PC-3 (cell line): ENCODE results near the gene MAML3. TPM values are rescaled to one million over a fixed set of nuclear protein-coding genes. Genes with fewer than 3 reads are reported as not detected.

Experiments used
- ATAC-seq: fragments of 200-7000 bp; cut with Tn5 transposase; 2 replicates; pipeline ENCODE4 v1.9.1; 2020; ENCODE audit warnings: mild to moderate bottlenecking, moderate library complexity
- BruUV-seq: library from RNA; stranded (reverse); fragments of 400-500 nt; replicated peaks from 2 replicates; lab custom pipeline; 2021; lab: Mats Ljungman, UMichigan
- CTCF ChIA-PET: fragments of 300-600 bp; sonication (Branson Sonifier 250); formaldehyde crosslinking; loops from one replicate; lab custom pipeline; 2022; ENCODE audit warnings: antibody characterized with exemption; lab: Charles Lee
- POLR2A ChIA-PET: fragments of 300-600 bp; sonication (Branson Sonifier 250); formaldehyde crosslinking; loops from one replicate; lab custom pipeline; 2022; ENCODE audit warnings: antibody characterized with exemption; ENCODE audit not compliant: unreplicated experiment; lab: Charles Lee
- DNase-seq: peaks from one replicate; pipeline ENCODE4 v3.0.0-alpha.2; 2015
- H2AFZ ChIP-seq: fragments of 300-600 bp; sonication (generic); 2 replicates; pipeline ENCODE4 v1.6.0; 2016; ENCODE audit warnings: antibody characterized with exemption, low read length
- H3F3A ChIP-seq: fragments of 300-600 bp; sonication (generic); one replicate; pipeline ENCODE4 v1.6.0; 2017; ENCODE audit warnings: antibody characterized with exemption, low read length, control low read depth, mild to moderate bottlenecking; ENCODE audit not compliant: unreplicated experiment
- H3K27ac ChIP-seq: fragments of 300-600 bp; sonication (generic); 2 replicates; pipeline ENCODE4 v1.5.1; 2016; ENCODE audit warnings: mild to moderate bottlenecking, low read length
- H3K27me3 ChIP-seq: fragments of 300-600 bp; sonication (generic); 2 replicates; pipeline ENCODE4 v1.6.1; 2016; ENCODE audit warnings: low read length, mixed read lengths
- H3K36me3 ChIP-seq: fragments of 300-600 bp; sonication (generic); 2 replicates; pipeline ENCODE4 v1.6.1; 2016; ENCODE audit warnings: low read depth, mixed run types, low read length, mixed read lengths
- H3K4me1 ChIP-seq: fragments of 300-600 bp; sonication (generic); 2 replicates; pipeline ENCODE4 v1.5.1; 2016; ENCODE audit warnings: low read length; ENCODE audit not compliant: insufficient read depth
- H3K4me2 ChIP-seq: fragments of 300-600 bp; sonication (generic); 2 replicates; pipeline ENCODE4 v1.6.0; 2016; ENCODE audit warnings: low read length
- H3K4me3 ChIP-seq: fragments of 300-600 bp; sonication (generic); 2 replicates; pipeline ENCODE4 v1.5.1; 2016; ENCODE audit warnings: mild to moderate bottlenecking, low read length, mixed read lengths
- H3K79me2 ChIP-seq: fragments of 300-600 bp; sonication (generic); 2 replicates; pipeline ENCODE4 v1.6.1; 2017; ENCODE audit warnings: low read length, mixed read lengths
- H3K9ac ChIP-seq: fragments of 300-600 bp; sonication (generic); 2 replicates; pipeline ENCODE4 v1.6.0; 2016; ENCODE audit warnings: mild to moderate bottlenecking, low read length
- H3K9me2 ChIP-seq: fragments of 300-600 bp; sonication (generic); replicated peaks from 2 replicates; pipeline ENCODE4 v1.6.1; 2016; ENCODE audit warnings: mixed run types, low read length, mixed read lengths
- H3K9me3 ChIP-seq: fragments of 300-600 bp; sonication (generic); 2 replicates; pipeline ENCODE4 v1.6.1; 2016; ENCODE audit warnings: low read length, mixed read lengths
- H4K20me1 ChIP-seq: fragments of 300-600 bp; sonication (generic); 2 replicates; pipeline ENCODE4 v1.6.1; 2016; ENCODE audit warnings: low read length, mixed read lengths
- EZH2 ChIP-seq: fragments of 300-600 bp; sonication (generic); IDR thresholded peaks from one replicate; pipeline ENCODE4 v1.6.1; 2017; ENCODE audit warnings: antibody characterized with exemption, mild to moderate bottlenecking, low read length; ENCODE audit not compliant: unreplicated experiment
- EZH2phosphoT487 ChIP-seq: fragments of 300-600 bp; sonication (generic); IDR thresholded peaks from 2 replicates; pipeline ENCODE4 v1.6.1; 2018; ENCODE audit warnings: mild to moderate bottlenecking, antibody characterized with exemption, low read length, borderline replicate concordance
- intact Hi-C: fragments of 100-400 bp; cut with micrococcal nuclease; formaldehyde crosslinking; loops from 2 replicates; pipeline ENCODE4 v1.9.0; 2023
- total RNA-seq: library from RNA; depleted of rRNA; stranded (reverse); fragments of >200 nt; gene quantifications from 2 replicates; pipeline ENCODE4 v1.2.3, GENCODE V29; 2014
- TF ChIP-seq, protein P1 (sequence below): fragments of 300-600 bp; sonication (generic); conservative IDR thresholded peaks from 2 replicates; pipeline ENCODE4 v1.5.1; 2017; ENCODE audit warnings: antibody characterized with exemption, low read depth, mild to moderate bottlenecking, low read length

Gene MAML3
- total RNA-seq, 1 experiment from 2014 or later: 4.3 TPM

DNA sequence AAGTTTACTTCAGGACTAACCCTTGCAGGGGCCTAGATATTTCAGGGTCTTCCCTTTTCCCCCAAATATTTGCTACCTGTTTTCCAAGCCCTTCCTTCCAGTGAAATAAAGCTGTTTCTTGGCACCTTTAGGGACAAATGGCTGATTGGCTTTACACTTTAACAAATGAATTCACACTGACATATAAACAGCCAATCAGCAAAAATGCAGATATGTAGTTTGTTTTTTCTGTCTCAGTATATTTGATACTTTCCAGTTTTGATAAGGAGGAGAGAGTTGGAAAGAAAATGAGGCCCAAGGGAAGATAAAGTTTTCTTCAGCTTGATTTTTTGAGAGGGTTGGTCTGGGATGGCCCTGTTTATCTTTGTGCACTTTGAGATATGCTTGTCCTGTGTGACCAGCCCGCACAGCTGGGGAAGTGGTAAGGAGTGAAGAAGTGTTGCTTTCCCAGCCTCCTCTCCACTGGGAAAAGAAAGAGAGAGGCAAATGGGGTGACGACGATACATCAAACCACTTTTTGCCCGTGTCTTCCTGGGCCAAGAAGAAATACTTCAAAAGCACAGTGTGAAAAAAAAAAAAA, 420.9 kb downstream of the MAML3 start:
- POLR2A ChIA-PET: no interaction called here
- no TSS peak for BruUV-seq
- Histone ChIP-seq H3K27ac (no peak overlapping the region), H3K4me1 (peaks cover 3% of the 10 kb centered on the region; the same call in 1 of the 2 replicates), H3K4me3 (no peak overlapping the region), H4K20me1 (no peaks in the 10 kb centered on the region), H3K9ac (no peak overlapping the region), H3K79me2 (no peaks in the 10 kb centered on the region), H3K4me2 (no peak overlapping the region), H3F3A (no peaks in the 10 kb centered on the region), H3K36me3 (no peaks in the 10 kb centered on the region), H2AFZ (no peak overlapping the region), H3K27me3 (no peaks in the 10 kb centered on the region), H3K9me2 (no peaks in the 10 kb centered on the region), H3K9me3 (no peaks in the 10 kb centered on the region)
- intact Hi-C loops: loop anchor here (10.0 kb wide), 3 partner anchors 172 to 692 kb away; partner anchors contain the start of gene CLGN
- TF ChIP-seq EZH2 (no peak), EZH2phosphoT487 (no peak)
- TF ChIP-seq, protein P1, sequence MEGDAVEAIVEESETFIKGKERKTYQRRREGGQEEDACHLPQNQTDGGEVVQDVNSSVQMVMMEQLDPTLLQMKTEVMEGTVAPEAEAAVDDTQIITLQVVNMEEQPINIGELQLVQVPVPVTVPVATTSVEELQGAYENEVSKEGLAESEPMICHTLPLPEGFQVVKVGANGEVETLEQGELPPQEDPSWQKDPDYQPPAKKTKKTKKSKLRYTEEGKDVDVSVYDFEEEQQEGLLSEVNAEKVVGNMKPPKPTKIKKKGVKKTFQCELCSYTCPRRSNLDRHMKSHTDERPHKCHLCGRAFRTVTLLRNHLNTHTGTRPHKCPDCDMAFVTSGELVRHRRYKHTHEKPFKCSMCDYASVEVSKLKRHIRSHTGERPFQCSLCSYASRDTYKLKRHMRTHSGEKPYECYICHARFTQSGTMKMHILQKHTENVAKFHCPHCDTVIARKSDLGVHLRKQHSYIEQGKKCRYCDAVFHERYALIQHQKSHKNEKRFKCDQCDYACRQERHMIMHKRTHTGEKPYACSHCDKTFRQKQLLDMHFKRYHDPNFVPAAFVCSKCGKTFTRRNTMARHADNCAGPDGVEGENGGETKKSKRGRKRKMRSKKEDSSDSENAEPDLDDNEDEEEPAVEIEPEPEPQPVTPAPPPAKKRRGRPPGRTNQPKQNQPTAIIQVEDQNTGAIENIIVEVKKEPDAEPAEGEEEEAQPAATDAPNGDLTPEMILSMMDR: no peak
- DNase-seq (no peak), ATAC-seq (no peak)
- CTCF ChIA-PET: no interaction called here

DNA sequence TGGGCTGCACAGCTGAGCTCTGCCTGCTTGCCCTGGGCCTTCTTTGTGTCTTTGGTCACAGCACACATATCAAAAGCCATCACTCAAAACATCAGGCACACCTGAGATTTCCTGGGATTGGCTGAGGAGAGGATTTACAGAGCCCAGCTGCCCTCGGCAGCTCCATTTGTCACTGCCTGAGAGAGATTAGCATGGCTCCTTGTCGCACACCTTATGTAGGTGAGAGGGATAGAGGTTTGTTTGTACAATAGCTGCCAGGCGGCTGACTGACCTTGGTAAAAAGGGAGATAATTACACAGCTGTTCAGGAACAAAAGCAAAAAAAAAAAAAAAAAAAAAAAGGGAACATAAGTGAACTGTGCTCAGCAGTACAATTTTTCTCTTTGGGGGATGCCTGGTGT, 425.1 kb downstream of the MAML3 start:
- no peak for ATAC-seq

GRCh38 chr4:139728146-139728545, 425.8 kb downstream of the MAML3 start:
- intact Hi-C loops: no loop called here
- Histone ChIP-seq H3K9me3 (no peaks in the 10 kb centered on the region), H3K9me2 (no peaks in the 10 kb centered on the region), H2AFZ (no peak overlapping the region), H3K4me1 (no peaks in the 10 kb centered on the region), H4K20me1 (no peaks in the 10 kb centered on the region), H3K79me2 (no peaks in the 10 kb centered on the region), H3K9ac (no peak overlapping the region), H3K4me2 (no peak overlapping the region), H3K27ac (no peak overlapping the region), H3K4me3 (no peak overlapping the region), H3K36me3 (no peaks in the 10 kb centered on the region), H3K27me3 (no peaks in the 10 kb centered on the region), H3F3A (no peaks in the 10 kb centered on the region)
- POLR2A ChIA-PET: no interaction called here
- DNase-seq (no peak), ATAC-seq (no peak)
- TF ChIP-seq, protein P1: no peak
- BruUV-seq: no TSS peak
- CTCF ChIA-PET: no interaction called here

More for the DNA sequence above, 425.1 kb downstream of the MAML3 start:
- POLR2A ChIA-PET: no interaction called here
- Histone ChIP-seq H3K27me3 (no peaks in the 10 kb centered on the region), H3K79me2 (no peaks in the 10 kb centered on the region), H3K36me3 (no peaks in the 10 kb centered on the region), H3K9me3 (no peaks in the 10 kb centered on the region), H3K9ac (no peak overlapping the region), H3K27ac (no peak overlapping the region), H3K4me2 (no peak overlapping the region), H3K4me3 (no peak overlapping the region), H3K9me2 (no peaks in the 10 kb centered on the region), H3F3A (no peaks in the 10 kb centered on the region), H2AFZ (no peak overlapping the region), H3K4me1 (no peaks in the 10 kb centered on the region), H4K20me1 (no peaks in the 10 kb centered on the region)
- BruUV-seq: no TSS peak
- no peak for TF ChIP-seq EZH2phosphoT487
- no peak for TF ChIP-seq EZH2
- TF ChIP-seq, protein P1: no peak
- intact Hi-C loops: no loop called here
- CTCF ChIA-PET: no interaction called here
- no peak for DNase-seq
